Left ventricle myocardium inferior (tissue), 1 donor: Measurements from ENCODE around the gene EHMT1. TPM values are rescaled to one million over a fixed set of nuclear protein-coding genes. Genes with fewer than 3 reads are reported as not detected.

ENCODE experiments used
- DNase-seq: peaks from one replicate; pipeline ENCODE4 v3.0.0-alpha.2; 2020
- H3K27ac ChIP-seq: fragments of 200-600 bp; replicated peaks from 2 replicates; pipeline ENCODE4 v1.8.0; 2021
- H3K27me3 ChIP-seq: fragments of 200-600 bp; 2 replicates; pipeline ENCODE4 v1.8.0; 2021; ENCODE audit warnings: low read depth
- H3K36me3 ChIP-seq: fragments of 200-600 bp; 2 replicates; pipeline ENCODE4 v1.8.0; 2021
- H3K4me1 ChIP-seq: fragments of 200-600 bp; 2 replicates; pipeline ENCODE4 v1.8.0; 2021
- H3K4me3 ChIP-seq: fragments of 200-600 bp; 2 replicates; pipeline ENCODE4 v1.8.0; 2021; ENCODE audit warnings: mild to moderate bottlenecking, moderate library complexity
- H3K9me3 ChIP-seq: fragments of 200-600 bp; replicated peaks from 2 replicates; pipeline ENCODE4 v1.8.0; 2021
- CTCF ChIP-seq: fragments of 200-600 bp; IDR thresholded peaks from 2 replicates; pipeline ENCODE4 v1.8.0; 2021; ENCODE audit warnings: antibody characterized with exemption, mild to moderate bottlenecking, borderline replicate concordance
- intact Hi-C: fragments of 100-400 bp; cut with micrococcal nuclease; formaldehyde crosslinking; loops from one replicate; pipeline ENCODE4 v1.11.0; 2022
- total RNA-seq: library from RNA; stranded (reverse); fragmentation: NEBNext Ultra II Directional; extraction: Animal tissue kit (Norgen Biotek cat#: 25700); gene quantifications from one replicate; pipeline ENCODE4 v1.2.1, GENCODE V29; 2021
- donor health status: DM: no; HTN: yes; CAD: no; lungs with severe emphysema.

EHMT1 gene
- total RNA-seq, 1 donor from 2014 or later = 31.3 TPM

GRCh38 chr9:137752426-137752825, 133.6 kb downstream of the EHMT1 start:
- H3K4me1 ChIP-seq = peaks cover 9% of the 10 kb centered on the region
- H3K4me3 ChIP-seq = no peak overlapping the region
- no peak for DNase-seq
- H3K27me3 ChIP-seq = no peaks in the 10 kb centered on the region
- peaks cover 57% of the 10 kb centered on the region for H3K36me3 ChIP-seq
- no peak for TF ChIP-seq CTCF
- intact Hi-C loops = no loop called here
- no peak overlapping the region for H3K27ac ChIP-seq
- H3K9me3 ChIP-seq = peaks cover 11% of the 10 kb centered on the region

- DNase-seq = no peak
- no peak for TF ChIP-seq CTCF
- Histone ChIP-seq H3K9me3 (peaks cover 11% of the 10 kb centered on the region), H3K36me3 (peaks cover 63% of the 10 kb centered on the region), H3K27me3 (no peaks in the 10 kb centered on the region), H3K27ac (no peak overlapping the region), H3K4me3 (no peak overlapping the region), H3K4me1 (peaks cover 10% of the 10 kb centered on the region)
- intact Hi-C loops = no loop called here
These were observed 134.5 kb downstream of the EHMT1 start for GRCh38 chr9:137753192-137753765.

GRCh38 chr9:137755261-137755927, 136.6 kb downstream of the EHMT1 start:
- intact Hi-C loops = no loop called here
- TF ChIP-seq CTCF = no peak
- no peak overlapping the region for H3K27ac ChIP-seq
- H3K9me3 ChIP-seq = peaks cover 11% of the 10 kb centered on the region
- H3K27me3 ChIP-seq = no peaks in the 10 kb centered on the region
- H3K4me3 ChIP-seq = no peak overlapping the region
- H3K36me3 ChIP-seq = peaks cover 79% of the 10 kb centered on the region
- peaks cover 10% of the 10 kb centered on the region for H3K4me1 ChIP-seq
- no peak for DNase-seq

GRCh38 chr9:137756045-137756744, 137.4 kb downstream of the EHMT1 start:
- peaks cover 86% of the 10 kb centered on the region for H3K36me3 ChIP-seq
- no peaks in the 10 kb centered on the region for H3K27me3 ChIP-seq
- H3K4me3 ChIP-seq = no peak overlapping the region
- peaks cover 10% of the 10 kb centered on the region for H3K4me1 ChIP-seq
- no peak for TF ChIP-seq CTCF
- no peak for DNase-seq
- intact Hi-C loops = no loop called here
- H3K9me3 ChIP-seq = peaks cover 11% of the 10 kb centered on the region
- H3K27ac ChIP-seq = no peak overlapping the region

- Histone ChIP-seq H3K4me1 (peaks cover 10% of the 10 kb centered on the region), H3K4me3 (no peak overlapping the region), H3K27ac (peak overlapping the region; percentile 1), H3K27me3 (no peaks in the 10 kb centered on the region), H3K9me3 (peaks cover 11% of the 10 kb centered on the region), H3K36me3 (peaks cover 84% of the 10 kb centered on the region)
- DNase-seq = peak; percentile 59
- no peak for TF ChIP-seq CTCF
- intact Hi-C loops = no loop called here
These were observed 138.3 kb downstream of the EHMT1 start for GRCh38 chr9:137757139-137757538.
